Measurements from ENCODE around the gene SUGCT.

Gene SUGCT

DNA sequence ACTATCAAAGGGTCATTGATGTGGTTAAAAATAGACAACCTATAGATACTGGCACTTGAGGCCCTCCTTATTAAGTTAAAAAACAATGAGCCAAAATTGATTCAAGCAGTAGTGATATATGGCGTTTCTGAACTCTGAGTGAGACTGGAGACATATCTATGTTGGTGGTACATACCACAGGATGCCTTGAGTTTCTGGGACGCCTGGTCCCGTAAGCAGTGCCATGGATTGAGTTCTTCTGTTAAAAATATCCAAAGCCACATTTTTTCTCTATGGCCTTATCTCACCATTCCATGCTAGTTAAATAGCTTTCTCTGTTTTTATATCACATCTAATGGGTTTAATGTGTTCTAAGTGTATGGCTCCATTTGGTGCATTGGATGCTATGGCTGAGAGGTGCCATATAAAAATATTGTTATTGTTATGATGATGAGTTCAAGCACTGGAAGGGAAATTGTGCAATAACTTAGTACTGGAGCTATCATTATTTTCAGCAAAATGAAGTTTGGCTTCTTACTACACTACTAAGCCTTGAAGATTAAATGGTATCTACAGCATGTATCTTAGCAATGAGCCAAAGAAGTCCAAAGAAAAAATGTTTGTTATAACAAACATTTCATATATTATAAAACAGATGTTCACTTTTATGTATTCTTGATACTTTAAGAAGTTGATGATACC lies 713.9 kb downstream of the SUGCT start:
- no peak for DNase-seq

DNA sequence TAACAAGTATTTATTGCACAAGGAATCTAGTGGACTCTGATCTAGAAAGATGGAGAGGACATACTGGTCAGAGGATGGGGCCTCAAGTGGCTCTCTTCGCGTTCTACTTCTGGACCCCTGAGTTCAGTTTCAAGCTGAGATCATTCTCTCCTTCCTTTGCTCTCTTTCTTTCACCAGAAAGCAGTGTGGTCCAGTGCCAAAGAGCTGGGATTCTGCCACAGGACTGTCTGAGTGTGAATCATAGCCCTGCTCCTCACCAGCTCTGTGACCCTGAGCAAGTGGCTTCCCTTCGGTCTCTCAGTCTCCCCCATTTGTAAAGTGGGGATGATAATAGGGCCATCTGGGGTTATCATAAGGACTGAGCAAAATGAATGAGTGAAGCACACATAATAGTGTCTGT lies 715.2 kb downstream of the SUGCT start:
- no peak for DNase-seq

DNA sequence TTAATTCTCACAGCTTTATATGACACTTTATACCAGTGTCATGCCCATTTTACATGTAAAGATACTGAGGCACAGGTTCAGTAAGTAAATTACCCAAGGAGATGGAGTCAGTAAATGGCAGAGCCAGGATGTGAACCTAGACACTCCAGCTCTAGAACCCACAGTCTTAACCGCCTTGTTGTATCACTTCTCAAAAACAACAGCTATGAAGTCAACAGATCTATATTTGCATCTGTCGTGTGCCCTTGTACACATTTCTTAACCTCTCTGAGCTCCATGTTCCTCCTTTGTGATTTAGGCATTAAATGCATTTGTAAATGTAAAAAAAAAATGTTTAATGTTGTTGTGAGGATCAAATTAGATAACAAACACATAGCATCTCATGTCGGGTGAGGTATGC lies 716.2 kb downstream of the SUGCT start:
- no peak for DNase-seq

DNA sequence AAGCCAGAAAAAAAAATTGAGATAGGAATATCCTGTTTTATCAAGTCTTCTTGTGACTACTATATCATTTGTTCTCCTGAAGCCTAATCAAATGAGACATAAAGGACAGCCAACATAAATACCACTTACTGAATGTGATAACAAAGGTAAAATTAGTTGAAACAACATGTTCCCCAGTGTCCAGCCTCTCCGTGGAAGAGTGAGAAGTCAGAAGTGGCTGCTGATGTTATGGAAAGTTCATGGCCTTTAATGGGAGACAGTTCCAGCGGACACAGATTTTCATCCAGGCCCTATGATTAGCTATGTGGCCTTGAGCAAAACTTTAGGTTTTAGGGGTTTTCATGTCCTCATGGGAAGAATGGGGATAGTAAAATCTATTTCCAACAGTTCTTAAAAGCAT lies 724.3 kb downstream of the SUGCT start:
- DNase-seq = no peak

DNA sequence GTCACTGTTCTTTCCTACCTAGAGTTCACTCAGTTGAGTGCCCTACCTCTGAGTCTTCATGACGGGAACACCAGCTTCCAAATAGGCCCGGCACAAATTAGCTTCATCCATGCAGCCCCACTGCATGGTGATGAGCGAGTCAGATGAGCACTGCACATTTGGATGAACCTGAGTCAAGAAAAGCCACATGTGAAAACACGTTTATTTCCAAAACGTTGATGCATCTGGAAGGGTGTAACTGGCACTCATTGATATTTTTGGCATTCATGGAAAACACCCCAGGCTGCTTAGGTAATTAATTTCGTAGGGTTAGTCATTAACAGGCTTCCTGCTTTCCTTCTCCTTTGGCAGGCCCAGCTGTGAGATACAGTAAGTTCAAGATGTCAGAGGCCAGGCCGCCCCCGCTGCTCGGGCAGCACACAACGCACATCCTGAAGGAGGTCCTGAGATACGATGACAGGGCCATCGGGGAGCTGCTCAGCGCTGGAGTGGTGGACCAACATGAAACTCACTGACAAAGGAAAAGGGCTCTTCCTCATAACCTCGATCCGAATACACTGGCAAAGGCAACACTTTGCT lies 725.2 kb downstream of the SUGCT start:
- no peak for DNase-seq

DNA sequence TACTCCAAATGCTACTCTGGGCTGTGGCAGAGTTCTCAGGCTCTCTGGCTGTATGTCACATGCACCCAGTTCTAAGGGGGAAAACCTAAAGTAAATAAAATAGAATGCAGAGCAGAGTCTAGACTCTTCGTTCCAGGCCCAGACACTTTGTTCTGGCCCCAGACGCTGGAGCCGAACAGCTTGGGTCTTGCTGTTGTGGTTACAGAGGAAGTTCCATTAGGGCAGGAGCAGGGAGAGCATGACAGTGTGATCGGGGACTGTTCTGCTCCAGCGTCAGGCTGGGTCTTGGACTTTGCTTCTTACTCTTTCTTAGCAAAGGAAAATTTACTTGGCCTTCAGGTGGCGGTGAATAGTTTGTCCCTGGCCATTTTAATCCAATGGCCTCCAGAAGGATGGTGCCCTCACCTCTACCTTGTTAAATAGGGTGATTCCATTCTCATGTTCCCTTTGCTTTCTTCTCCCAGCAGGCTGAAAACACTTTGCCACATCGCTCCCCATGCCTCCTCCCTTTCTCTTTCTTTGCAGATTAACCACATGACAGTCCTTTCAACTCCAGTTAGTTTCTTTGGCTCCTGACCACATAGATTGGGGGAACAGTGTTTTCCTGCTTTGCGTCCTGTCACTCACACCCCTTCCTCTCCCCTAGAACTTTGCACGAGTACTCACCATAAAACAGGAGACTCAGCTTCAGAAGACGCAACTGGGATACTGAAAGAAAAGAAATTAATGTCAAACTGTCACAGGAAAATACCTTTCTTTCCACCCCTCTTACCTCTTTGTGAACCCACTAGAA lies 730.8 kb downstream of the SUGCT start:
- DNase-seq = no peak

DNA sequence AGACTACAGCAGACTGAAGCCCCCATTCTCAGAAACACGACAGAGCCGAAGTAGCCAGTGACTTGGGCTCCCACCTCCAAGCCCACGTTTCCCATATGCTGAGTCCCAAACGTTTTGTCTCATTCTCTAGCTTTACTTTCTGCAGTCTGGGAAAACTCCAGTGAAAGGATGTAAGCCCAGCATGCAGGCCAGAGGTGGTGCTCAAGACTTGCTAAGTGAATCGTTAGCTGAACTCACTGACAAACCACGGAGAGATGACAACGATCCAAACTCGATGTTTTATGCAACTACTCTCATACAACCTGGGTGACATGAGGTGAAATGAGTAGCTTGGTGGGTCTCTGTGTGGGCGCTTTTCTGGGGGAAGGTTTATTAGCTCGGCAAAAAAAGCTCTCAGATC lies 731.8 kb downstream of the SUGCT start:
- DNase-seq = no peak

DNA sequence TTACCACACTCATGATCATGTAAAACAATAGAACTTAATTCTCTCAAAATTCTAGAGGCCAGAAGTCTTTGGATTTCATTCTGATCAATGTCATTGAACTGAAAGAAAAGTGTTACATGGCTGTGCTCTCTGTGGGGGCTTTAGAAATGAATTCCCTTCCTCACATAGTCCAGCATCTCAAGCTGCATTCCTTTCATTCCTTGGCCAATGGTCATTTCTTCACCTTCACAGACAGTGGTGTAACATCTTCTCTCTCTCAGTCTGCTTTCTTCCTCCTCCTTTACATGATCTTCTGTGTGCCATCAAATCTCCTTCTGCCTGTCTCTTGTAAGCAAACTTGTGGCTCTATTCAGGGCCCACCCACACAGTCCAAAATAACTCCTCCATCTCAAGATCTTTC lies 735.3 kb downstream of the SUGCT start:
- DNase-seq = no peak

DNA sequence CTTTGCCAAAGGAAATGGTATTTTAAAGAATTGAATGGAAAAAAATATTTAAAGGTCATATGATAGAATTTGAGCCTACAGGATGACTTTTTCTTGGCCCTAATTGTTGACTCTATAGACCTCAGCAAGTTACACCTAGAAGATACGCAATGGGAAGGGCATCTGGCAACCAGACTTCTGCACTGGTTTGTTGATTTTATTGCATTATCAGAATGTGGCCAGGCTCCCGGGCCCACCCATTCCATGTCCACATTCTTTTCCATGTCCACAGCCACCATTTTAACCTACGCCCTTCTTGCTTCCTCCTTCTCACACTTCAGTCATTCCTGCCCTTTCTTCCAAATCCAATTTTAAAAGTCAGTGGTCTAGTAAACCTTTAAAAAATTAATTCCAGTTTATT lies 738.4 kb downstream of the SUGCT start:
- DNase-seq = no peak

DNA sequence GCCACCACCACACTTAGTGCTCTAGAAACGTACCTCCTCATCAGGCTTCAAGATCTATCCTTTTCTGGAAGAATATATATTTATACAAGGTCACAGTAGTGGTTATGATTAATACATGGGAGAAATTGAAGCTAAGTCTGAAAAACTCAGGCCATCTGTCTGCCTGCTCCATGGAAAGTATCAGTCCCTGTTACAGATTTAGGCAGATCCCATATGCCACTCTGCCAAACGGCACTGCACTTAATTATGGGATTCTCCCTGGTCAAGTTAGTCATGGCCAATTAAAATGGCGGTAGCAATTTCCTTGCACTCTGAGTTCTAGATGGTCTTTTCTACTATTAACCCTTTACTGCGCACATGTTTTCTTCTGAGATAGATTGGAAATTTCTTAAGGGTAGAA lies 740.0 kb downstream of the SUGCT start:
- DNase-seq = no peak

DNA sequence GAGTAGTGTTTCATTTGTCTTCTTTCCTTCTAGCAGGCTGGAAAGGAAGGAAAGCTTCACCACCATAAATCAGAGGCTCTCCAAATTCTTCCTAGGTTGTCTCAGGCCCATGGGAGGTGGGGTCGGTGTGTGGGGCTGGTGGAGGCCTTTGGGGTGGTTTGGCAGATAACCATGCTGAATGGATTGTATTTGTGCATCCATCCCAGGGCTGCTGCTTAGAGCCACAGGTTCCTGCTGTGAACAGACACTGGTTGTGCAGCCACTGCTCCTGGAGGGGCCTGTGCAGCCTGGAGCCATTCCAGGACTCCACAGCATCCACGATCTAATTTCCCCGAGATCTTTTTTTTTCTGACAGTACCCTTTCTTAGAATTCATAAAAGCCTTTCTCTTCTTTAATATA lies 741.8 kb downstream of the SUGCT start:
- no peak for DNase-seq

DNA sequence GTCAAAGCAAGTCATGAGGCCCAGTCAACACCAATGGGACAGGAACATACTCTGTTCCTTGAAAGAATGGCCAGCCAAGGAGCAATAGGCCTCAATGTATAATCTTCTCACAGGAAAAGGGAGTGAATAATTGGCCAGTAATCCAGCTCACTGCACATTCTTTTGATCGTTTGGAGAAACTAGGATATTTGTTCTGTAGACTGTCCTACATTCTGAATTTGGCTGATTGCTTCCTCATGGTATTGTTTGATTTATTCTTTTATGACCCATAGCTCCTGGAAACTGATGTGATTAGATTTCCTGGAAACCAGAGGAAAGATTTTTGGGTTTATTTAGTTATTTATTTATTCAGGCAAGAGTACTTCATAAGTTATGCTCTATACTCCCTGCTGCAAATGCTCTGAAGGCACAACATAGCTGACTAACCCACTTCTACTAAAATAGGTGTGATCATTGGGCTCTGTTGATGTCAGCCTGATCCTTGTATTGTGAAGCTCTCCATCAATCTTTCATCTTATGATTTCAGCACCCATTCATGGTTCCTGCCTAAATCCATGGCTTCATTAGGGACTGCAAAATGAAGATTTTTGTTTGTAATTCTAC lies 745.2 kb downstream of the SUGCT start:
- no peak for DNase-seq

DNA sequence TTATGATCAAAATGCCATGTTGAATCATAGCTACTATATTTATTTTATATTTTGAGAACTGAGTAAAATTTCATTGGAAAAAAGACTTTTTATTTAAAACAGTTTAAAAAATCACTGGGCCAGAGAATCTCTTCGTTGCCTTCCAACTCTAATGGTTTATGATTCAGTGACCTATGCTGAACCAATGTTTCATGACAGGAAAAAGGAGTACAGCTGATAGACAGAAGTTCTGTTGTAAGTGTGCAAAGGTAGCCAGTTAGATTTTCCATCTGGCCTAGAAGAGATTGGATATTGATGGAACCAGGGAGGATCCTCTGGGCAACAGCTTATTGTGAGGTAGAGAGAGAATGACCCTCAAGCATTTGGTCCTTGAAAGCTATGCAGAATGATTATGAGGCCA lies 745.8 kb downstream of the SUGCT start:
- no peak for DNase-seq

DNA sequence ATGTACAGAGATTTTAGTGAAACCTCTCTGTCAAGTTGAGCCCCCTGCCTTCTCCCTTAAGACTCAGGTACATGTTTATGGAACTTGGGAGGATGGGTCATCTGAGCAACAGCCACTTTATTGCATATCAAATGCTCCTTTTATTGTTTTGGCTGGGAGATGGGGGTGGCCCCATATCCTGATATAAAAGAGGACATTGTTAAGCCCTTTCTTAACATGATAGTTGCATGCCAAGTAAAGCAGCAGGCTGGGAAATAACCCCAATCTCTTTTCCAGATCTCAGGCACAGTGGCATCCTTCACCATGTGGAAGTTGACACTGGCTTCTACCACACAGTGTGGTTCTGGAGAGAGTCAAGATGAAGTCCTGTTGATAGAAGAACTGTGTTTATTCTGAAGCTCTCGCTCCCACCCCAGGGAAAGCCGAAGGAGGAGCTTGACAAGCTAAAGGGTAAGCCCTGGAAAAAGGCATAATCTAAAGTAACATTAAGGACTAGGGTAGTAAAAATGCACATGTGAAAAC lies 746.7 kb downstream of the SUGCT start:
- DNase-seq = no peak

DNA sequence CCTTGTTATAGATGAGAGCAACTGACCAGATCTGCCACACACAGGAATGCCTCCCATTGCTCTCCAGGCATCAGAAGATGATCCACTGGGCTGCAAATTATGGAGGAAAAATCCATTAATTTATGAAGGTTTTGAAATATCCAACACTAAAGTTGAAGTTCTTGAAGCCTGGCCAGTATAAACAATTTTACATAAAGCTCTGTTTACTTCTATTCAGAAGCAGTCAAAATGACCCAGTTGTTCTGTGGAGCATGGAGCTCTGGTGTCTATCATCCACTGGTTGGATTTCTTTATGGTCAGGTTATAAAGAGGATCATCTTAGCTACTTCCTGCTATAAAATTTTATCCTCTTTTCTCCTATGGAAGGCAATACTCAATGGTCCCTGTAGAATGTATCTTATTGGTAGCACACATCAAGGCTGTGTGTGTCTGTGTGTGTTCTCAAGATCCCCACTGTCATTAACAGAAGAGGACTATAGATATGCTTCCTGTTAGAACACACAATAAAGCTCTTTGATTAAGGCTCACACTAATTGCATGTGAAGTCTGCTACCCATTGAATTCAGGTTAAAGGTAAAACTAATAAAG lies 747.4 kb downstream of the SUGCT start:
- DNase-seq = no peak

DNA sequence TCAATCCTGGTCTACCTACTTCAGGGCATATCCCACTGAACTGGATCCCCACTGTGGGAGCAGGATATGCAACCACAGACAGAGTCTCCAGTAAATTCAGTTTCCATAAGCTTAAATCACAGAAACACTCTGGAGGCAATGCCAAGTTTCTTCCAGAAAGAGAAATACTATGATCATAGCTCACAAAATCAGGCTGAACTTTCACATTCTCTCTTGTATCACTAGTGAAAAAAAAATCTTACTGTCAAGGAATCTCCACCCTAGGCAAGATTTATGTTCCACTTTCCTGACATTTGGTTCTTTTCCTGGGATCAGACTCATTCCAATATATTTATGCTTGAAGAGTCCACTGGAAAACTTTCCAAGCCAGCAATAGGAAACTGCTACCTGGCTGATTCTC lies 749.0 kb downstream of the SUGCT start:
- no peak for DNase-seq

DNA sequence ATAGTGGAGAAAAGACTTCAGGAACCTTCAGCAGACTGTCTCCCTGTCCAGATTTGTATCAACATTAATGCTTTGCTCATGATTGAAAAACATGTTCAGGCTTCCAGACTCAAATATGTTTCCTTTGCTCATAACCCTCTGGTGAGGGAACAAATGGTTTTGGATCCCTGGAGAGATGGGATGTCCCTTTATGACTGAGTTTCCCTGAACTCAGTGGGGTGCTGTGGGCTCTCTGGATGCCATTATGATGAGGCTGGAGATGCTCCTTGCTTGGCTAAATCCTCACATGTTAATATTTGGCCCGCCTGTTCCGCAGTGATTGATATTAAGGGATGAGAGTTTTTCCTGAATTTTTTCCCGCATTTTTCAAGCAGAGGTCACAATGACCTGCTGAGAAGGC lies 749.4 kb downstream of the SUGCT start:
- DNase-seq = no peak

DNA sequence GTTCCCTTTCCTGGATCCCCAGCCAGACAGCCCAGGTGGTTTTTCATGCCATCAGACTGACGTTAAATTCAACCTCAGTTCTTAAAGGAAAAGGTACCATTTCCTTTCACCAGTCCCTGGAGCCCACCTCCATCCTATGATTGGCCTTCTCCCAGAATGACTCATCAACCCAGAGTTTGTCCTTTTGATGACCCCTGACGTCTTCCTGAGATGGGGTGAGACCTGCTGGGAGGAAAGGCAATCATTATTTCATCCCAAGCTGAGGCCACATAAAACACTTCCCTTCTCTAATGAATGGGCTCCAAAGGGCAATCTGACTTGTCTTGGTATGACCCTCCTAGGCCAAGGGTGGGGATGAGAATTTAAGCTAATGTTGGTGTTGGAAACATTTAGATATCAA lies 750.7 kb downstream of the SUGCT start:
- DNase-seq = no peak

DNA sequence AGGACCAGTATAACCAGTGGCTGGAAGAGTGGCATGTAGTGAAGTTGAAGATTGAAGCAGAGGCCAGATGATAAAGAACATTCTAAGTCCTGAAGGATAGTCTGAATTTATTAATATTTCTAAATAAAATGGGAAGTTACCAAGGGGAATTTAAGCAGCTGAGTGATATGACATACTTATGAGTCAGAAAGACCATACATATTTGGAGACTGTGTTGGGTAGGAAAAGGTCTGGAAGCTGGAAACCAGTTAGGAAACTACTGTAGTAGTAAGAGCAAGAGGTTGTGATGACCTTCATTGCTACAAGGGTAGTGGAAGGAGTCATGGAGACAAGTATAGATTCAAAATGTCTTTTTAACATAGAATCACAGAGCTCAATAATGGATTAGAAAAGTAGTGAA lies 752.3 kb downstream of the SUGCT start:
- DNase-seq = no peak

DNA sequence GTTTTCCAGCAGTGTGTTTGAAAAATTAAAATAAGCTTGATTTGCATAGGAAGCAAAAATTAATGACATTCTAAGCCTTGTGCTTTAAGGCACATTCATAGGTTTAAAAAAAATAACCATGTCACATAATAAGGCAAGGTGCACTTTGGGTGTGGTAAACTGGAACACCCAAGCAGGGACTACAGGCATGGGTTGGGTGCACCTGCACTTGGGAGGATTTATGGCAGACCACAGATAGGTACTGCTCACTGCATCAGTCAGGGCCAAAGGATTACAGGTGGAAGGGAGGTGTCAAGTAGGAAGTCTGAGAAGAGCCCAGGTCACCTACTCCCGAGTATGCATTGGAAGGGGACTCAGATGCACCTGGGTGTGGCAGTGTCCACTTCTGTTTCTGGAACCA lies 753.7 kb downstream of the SUGCT start:
- no peak for DNase-seq

DNA sequence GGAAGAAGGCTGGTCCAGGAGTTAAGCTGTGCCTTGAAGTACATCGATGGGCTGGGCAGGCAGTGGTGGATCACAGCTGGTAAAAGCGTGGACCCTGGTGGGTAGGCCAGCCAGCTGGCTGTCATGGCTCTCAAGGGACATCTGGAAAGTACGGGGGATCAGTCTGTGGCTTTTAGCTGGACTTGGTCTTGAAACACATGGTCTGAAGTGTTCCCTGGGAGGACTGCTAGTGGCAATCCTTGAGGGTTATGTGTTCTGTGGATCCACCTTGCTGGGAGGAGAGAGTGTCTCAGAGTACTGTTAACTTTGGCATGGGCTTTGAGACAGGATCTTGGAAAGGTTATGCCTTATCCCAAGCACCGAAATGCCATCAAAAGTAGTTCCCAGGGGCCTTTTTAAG lies 754.3 kb downstream of the SUGCT start:
- no peak for DNase-seq

DNA sequence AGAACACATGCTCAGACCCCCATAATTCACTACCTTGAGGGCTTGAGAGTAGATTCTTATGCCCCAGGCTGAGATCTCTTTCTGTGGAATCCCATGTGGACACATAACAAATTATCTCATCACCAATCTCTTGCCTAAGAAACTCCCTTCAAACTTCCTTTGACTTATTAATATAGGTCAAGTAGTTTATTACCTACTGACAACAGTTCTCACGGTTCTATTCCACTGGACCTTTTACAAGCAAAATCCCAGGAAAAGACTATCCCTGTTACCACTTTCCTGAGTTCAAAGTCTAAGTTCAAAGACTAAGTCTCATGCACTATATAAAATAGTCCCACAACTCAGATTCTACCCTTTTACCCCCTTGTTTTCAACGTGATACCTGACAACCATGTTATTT lies 754.7 kb downstream of the SUGCT start:
- no peak for DNase-seq

DNA sequence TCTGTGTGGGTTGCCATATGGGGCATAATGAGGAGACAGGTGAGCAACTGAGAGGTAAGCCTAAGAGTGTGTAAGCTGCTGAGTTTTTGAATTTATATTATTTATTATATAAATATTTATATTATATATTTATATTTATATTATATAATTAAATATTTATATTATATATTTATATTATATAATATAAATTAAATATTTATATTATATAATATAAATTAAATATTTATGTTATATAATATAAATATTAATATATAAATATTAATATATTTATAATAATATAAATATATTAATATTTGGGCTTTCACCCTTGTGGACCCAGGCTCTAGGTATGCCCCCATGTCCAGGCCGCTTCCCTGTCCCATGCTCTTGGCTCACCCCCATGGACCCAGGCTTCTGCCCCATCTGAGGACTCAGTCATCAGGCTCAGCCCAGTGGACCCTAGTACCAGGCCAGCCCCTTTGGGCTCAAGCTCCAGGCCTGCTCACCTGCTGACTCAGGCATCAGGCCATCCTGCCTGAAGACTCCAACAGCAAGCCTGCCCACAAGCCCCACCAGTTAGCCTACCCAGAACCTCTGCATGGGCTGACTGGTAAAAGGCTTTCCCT lies 755.4 kb downstream of the SUGCT start:
- no peak for DNase-seq

All from NCI-H146 (cell line).